GM23338 (cell line): Measurements from ENCODE around the gene STX8. TPM values are rescaled to one million over a fixed set of nuclear protein-coding genes. Genes with fewer than 3 reads are reported as not detected.

Experiments used
- ATAC-seq: fragments of 200-7000 bp; cut with Tn5 transposase; 3 replicates; pipeline ENCODE4 v1.9.1; 2020
- DNase-seq: peaks from one replicate; pipeline ENCODE4 v3.0.0-alpha.2; 2015; ENCODE audit warnings: low spot score
- H2AFZ ChIP-seq: fragments of 200-600 bp; sonication (generic); 2 replicates; pipeline ENCODE4 v1.8.0; 2016; ENCODE audit warnings: antibody characterized with exemption, mild to moderate bottlenecking, moderate library complexity
- H3F3A ChIP-seq: fragments of 200-600 bp; sonication (generic); replicated peaks from 2 replicates; pipeline ENCODE4 v1.8.0; 2017; ENCODE audit warnings: antibody characterized with exemption, mixed run types, low read depth
- H3K27ac ChIP-seq: fragments of 200-600 bp; sonication (generic); 2 replicates; pipeline ENCODE4 v1.6.1; 2016; ENCODE audit warnings: low read depth
- H3K27me3 ChIP-seq: fragments of 200-600 bp; sonication (generic); 2 replicates; pipeline ENCODE4 v1.8.0; 2016; ENCODE audit warnings: mild to moderate bottlenecking, mixed run types, moderate library complexity; ENCODE audit not compliant: insufficient read depth
- H3K36me3 ChIP-seq: fragments of 200-600 bp; sonication (generic); 2 replicates; pipeline ENCODE4 v1.8.0; 2016; ENCODE audit warnings: mild to moderate bottlenecking; ENCODE audit not compliant: insufficient read depth
- H3K4me1 ChIP-seq: fragments of 200-600 bp; sonication (generic); 2 replicates; pipeline ENCODE4 v1.8.0; 2016; ENCODE audit warnings: mild to moderate bottlenecking, moderate library complexity; ENCODE audit not compliant: insufficient read depth
- H3K4me2 ChIP-seq: fragments of 200-600 bp; sonication (generic); 2 replicates; pipeline ENCODE4 v1.7.1; 2017; ENCODE audit warnings: mixed run types
- H3K4me3 ChIP-seq: fragments of 200-600 bp; sonication (generic); 2 replicates; pipeline ENCODE4 v1.6.1; 2016; ENCODE audit warnings: mixed run types
- H3K79me2 ChIP-seq: fragments of 200-600 bp; sonication (generic); replicated peaks from 2 replicates; pipeline ENCODE4 v1.8.0; 2017; ENCODE audit warnings: mild to moderate bottlenecking; ENCODE audit not compliant: insufficient read depth
- H3K9me2 ChIP-seq: fragments of 200-600 bp; sonication (generic); 2 replicates; pipeline ENCODE4 v1.8.0; 2017; ENCODE audit not compliant: insufficient read depth
- H4K20me1 ChIP-seq: fragments of 200-600 bp; sonication (generic); replicated peaks from 2 replicates; pipeline ENCODE4 v1.8.0; 2017; ENCODE audit warnings: mild to moderate bottlenecking; ENCODE audit not compliant: insufficient read depth
- H3K27ac Mint-ChIP-seq: 2 replicates; pipeline ENCODE4 v1.8.0; 2020; ENCODE audit warnings: inconsistent platforms, mild to moderate bottlenecking, moderate library complexity, mixed read lengths
- H3K27me3 Mint-ChIP-seq: 3 replicates; pipeline ENCODE4 v1.8.0; 2022; ENCODE audit warnings: low read depth, mild to moderate bottlenecking, moderate library complexity, mixed read lengths, inconsistent platforms; ENCODE audit not compliant: insufficient read depth, poor library complexity
- H3K36me3 Mint-ChIP-seq: 3 replicates; pipeline ENCODE4 v1.8.0; 2021; ENCODE audit warnings: low read depth, mild to moderate bottlenecking, inconsistent platforms, moderate library complexity, mixed read lengths
- H3K4me1 Mint-ChIP-seq: 3 replicates; pipeline ENCODE4 v1.8.0; 2020; ENCODE audit warnings: mild to moderate bottlenecking, inconsistent platforms, mixed read lengths
- H3K4me3 Mint-ChIP-seq: 3 replicates; pipeline ENCODE4 v1.8.0; 2021; ENCODE audit warnings: moderate library complexity, mild to moderate bottlenecking, inconsistent platforms, mixed read lengths
- H3K9me3 Mint-ChIP-seq: 3 replicates; pipeline ENCODE4 v1.8.0; 2020; ENCODE audit warnings: moderate library complexity, mild to moderate bottlenecking, inconsistent platforms, mixed read lengths
- CREB1 ChIP-seq: fragments of 250-450 bp; sonication (Bioruptor Pico); IDR thresholded peaks from 2 replicates; pipeline ENCODE4 v1.5.0; 2020; ENCODE audit warnings: low read depth, mild to moderate bottlenecking, moderate library complexity
- CTCF ChIP-seq, 2 experiments: fragments of 200-600 bp in 1 of 2; sonication (generic) in 1 of 2; conservative IDR thresholded peaks; 2 replicates each; pipeline versions ENCODE4 v1.5.1 to v1.6.1; 2016 to 2017; ENCODE audit warnings: antibody characterized with exemption in 2 of 2, low read depth in 2 of 2, mild to moderate bottlenecking in 2 of 2, moderate library complexity in 1 of 2
- ETS1 ChIP-seq: IDR thresholded peaks from 2 replicates; pipeline ENCODE4 v1.6.1; 2016; ENCODE audit warnings: antibody characterized with exemption
- EZH2 ChIP-seq: fragments of 200-600 bp; sonication (generic); IDR thresholded peaks from one replicate; pipeline ENCODE4 v1.8.0; 2017; ENCODE audit warnings: antibody characterized with exemption, mild to moderate bottlenecking, low read depth; ENCODE audit not compliant: unreplicated experiment
- EZH2phosphoT487 ChIP-seq: fragments of 200-600 bp; sonication (generic); IDR thresholded peaks from one replicate; pipeline ENCODE4 v1.8.1; 2018; ENCODE audit warnings: antibody characterized with exemption; ENCODE audit not compliant: unreplicated experiment
- JUNB ChIP-seq: IDR thresholded peaks from one replicate; pipeline ENCODE4 v1.6.1; 2016; ENCODE audit warnings: antibody characterized with exemption; ENCODE audit not compliant: unreplicated experiment
- NANOG ChIP-seq: IDR thresholded peaks from 2 replicates; pipeline ENCODE4 v1.6.1; 2016; ENCODE audit warnings: antibody characterized with exemption, borderline replicate concordance
- STAT1 ChIP-seq: IDR thresholded peaks from one replicate; pipeline ENCODE4 v1.6.1; 2016; ENCODE audit warnings: antibody characterized with exemption; ENCODE audit not compliant: unreplicated experiment
- ZNF331 ChIP-seq: fragments of 250-450 bp; sonication (Bioruptor Pico); IDR thresholded peaks from 2 replicates; pipeline ENCODE4 v1.5.0; 2020; ENCODE audit warnings: low read depth, mild to moderate bottlenecking, moderate library complexity
- ZNF462 ChIP-seq: fragments of 250-450 bp; sonication (Bioruptor Pico); IDR thresholded peaks from 2 replicates; pipeline ENCODE4 v1.5.0; 2020; ENCODE audit warnings: mild to moderate bottlenecking, moderate library complexity
- polyA plus RNA-seq: library from polyadenylated mRNA; unstranded; fragments of >200 nt; fragmentation: Nextera tagmentation; extraction: Ambion mirVana; gene quantifications from 2 replicates; pipeline ENCODE4 v1.2.1, GENCODE V29; 2016
- total RNA-seq: library from RNA; depleted of rRNA; stranded (reverse); fragments of >200 nt; shearing (Covaris generic); gene quantifications from 2 replicates; pipeline ENCODE4 v1.2.3, GENCODE V29; 2014

The STX8 gene
- total and polyA plus RNA-seq, 2 experiments from 2014 or later: 59.4 to 82.3 TPM

- Histone ChIP-seq H3K9me2 (no peaks in the 10 kb centered on the region), H3K4me2 (no peak overlapping the region), H3K27me3 (no peaks in the 10 kb centered on the region), H4K20me1 (no peaks in the 10 kb centered on the region), H3K4me1 (no peaks in the 10 kb centered on the region), H3K79me2 (no peaks in the 10 kb centered on the region), H3K36me3 (no peaks in the 10 kb centered on the region), H2AFZ (no peak overlapping the region), H3F3A (no peaks in the 10 kb centered on the region), H3K27ac (no peak overlapping the region), H3K4me3 (no peak overlapping the region)
- 0 out of 3 replicates have a peak, but pooled peaks cover under 1% of the 10 kb centered on the region for H3K9me3 Mint-ChIP-seq
- peaks cover 5% of the 10 kb centered on the region; the same call in 2 of the 3 replicates for H3K36me3 Mint-ChIP-seq
- H3K4me3 Mint-ChIP-seq: no peak overlapping the region
- DNase-seq (no peak), ATAC-seq (no peak)
- no peak overlapping the region for H3K27ac Mint-ChIP-seq
- TF ChIP-seq STAT1 (no peak), ZNF331 (CRISPR knock-in tag) (no peak), CREB1 (CRISPR knock-in tag) (no peak), EZH2phosphoT487 (no peak), JUNB (no peak), ZNF462 (CRISPR knock-in tag) (no peak), ETS1 (no peak), NANOG (no peak), EZH2 (no peak), CTCF (conservative IDR thresholded peaks at IDR 0.05; ENCODE audit: low read depth in 2 of 2) (no peak)
- H3K4me1 Mint-ChIP-seq: no peaks in the 10 kb centered on the region
- peaks cover 3% of the 10 kb centered on the region for H3K27me3 Mint-ChIP-seq
Observed at GRCh38 chr17:9381068-9381467, 194.6 kb downstream of the STX8 start.
